Measurements from ENCODE around the gene BATF.

BATF gene

DNA sequence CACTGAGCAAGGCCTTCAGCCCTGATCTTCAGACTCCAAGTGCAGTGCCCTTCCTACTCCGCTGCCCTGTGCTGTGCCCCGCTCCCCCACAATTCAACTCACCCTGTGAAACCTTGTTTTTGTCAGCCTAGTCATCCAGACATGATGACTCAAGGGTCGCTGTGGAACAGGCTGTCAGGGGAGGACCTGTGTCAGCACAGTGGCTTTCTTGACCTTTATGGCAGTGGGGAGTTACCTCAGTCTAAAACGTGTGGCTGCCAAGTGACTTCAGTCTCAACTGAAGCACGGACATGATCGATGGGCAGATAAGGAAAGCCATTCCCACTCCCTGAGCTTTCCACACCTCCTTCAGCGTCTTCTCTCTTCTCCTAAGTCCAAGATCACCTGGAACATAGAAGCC, 39.8 kb downstream of the BATF start:
- TF ChIP-seq EZH2phosphoT487 (IDR thresholded peaks at IDR 0.05; ENCODE audit: low read length), result no peak
- TF ChIP-seq, protein P1, sequence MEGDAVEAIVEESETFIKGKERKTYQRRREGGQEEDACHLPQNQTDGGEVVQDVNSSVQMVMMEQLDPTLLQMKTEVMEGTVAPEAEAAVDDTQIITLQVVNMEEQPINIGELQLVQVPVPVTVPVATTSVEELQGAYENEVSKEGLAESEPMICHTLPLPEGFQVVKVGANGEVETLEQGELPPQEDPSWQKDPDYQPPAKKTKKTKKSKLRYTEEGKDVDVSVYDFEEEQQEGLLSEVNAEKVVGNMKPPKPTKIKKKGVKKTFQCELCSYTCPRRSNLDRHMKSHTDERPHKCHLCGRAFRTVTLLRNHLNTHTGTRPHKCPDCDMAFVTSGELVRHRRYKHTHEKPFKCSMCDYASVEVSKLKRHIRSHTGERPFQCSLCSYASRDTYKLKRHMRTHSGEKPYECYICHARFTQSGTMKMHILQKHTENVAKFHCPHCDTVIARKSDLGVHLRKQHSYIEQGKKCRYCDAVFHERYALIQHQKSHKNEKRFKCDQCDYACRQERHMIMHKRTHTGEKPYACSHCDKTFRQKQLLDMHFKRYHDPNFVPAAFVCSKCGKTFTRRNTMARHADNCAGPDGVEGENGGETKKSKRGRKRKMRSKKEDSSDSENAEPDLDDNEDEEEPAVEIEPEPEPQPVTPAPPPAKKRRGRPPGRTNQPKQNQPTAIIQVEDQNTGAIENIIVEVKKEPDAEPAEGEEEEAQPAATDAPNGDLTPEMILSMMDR (IDR thresholded peaks at IDR 0.05; ENCODE audit: low read length), result no peak
- TF ChIP-seq EZH2 (optimal IDR thresholded peaks at IDR 0.05; ENCODE audit: low read depth, low read length), result no peak
- Histone ChIP-seq H3K27me3 (replicated peaks; ENCODE audit: insufficient read depth, low read length) (no peaks in the 10 kb centered on the region), H3K4me1 (ENCODE audit: low read length) (peaks cover 7% of the 10 kb centered on the region; the same call in 1 of the 2 replicates), H3K27ac (ENCODE audit: low read length) (no peak overlapping the region), H3K4me3 (ENCODE audit: low read length) (no peak overlapping the region), H3K9me3 (replicated peaks; ENCODE audit: insufficient read depth, low read length) (no peaks in the 10 kb centered on the region), H3K79me2 (ENCODE audit: low read length) (no peaks in the 10 kb centered on the region), H3K9me2 (replicated peaks; ENCODE audit: insufficient read depth, low read length) (no peaks in the 10 kb centered on the region), H3K4me2 (ENCODE audit: low read depth, low read length) (no peak overlapping the region), H2AFZ (ENCODE audit: low read length) (no peak overlapping the region), H3K9ac (ENCODE audit: low read length) (no peak overlapping the region), H3K36me3 (replicated peaks; ENCODE audit: insufficient read depth, low read length) (no peaks in the 10 kb centered on the region), H3F3A (ENCODE audit: insufficient read depth, low read length) (no peaks in the 10 kb centered on the region), H4K20me1 (ENCODE audit: insufficient read depth, low read length) (no peaks in the 10 kb centered on the region)
- DNase-seq, result no peak

DNA sequence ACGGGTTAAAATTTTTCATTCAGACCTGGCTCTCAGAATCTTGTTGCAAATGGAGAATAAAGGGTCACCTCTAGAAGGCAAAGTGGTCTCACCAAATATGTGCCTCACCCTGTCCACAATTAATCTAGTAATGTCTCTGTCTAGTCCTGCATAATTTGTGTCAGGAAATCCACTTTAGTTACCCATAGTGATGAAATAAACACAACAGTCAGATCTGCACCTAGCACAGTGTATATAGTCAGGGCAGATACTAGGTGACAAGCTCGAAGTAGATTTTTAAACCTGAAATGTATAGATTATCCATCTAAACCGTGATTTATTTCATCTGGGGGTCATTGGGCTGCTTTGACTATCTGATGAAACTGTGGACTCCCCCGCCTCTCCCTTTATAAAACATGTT, 40.2 kb downstream of the BATF start:
- no peak for DNase-seq

DNA sequence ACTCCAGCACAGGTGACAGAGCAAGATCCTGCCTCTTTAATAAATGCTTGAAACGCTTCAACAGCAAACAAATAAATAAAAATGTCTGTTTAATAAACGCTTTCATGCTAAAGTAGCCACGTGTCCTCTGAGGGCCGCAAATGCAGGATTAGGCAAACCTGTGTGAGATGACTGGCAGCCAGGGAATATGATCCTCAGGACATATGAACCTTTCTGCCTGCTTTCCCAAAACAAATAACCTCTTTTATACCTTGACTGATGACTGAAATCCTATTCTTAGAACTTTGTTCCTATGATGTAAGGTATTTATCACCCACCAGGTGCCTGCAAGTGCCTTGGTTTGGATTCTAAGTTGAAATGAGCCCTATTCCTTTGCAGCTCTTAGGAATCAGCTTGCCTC, 41.7 kb downstream of the BATF start:
- Histone ChIP-seq H3K4me2 (ENCODE audit: low read depth, low read length) (no peak overlapping the region), H3K36me3 (replicated peaks; ENCODE audit: insufficient read depth, low read length) (no peaks in the 10 kb centered on the region), H4K20me1 (ENCODE audit: insufficient read depth, low read length) (no peaks in the 10 kb centered on the region), H2AFZ (ENCODE audit: low read length) (no peak overlapping the region), H3K79me2 (ENCODE audit: low read length) (no peaks in the 10 kb centered on the region), H3K27me3 (replicated peaks; ENCODE audit: insufficient read depth, low read length) (no peaks in the 10 kb centered on the region), H3K9me2 (replicated peaks; ENCODE audit: insufficient read depth, low read length) (no peaks in the 10 kb centered on the region), H3K27ac (ENCODE audit: low read length) (no peak overlapping the region), H3K4me3 (ENCODE audit: low read length) (no peak overlapping the region), H3K4me1 (ENCODE audit: low read length) (peaks cover 14% of the 10 kb centered on the region), H3K9ac (ENCODE audit: low read length) (no peak overlapping the region), H3K9me3 (replicated peaks; ENCODE audit: insufficient read depth, low read length) (no peaks in the 10 kb centered on the region), H3F3A (ENCODE audit: insufficient read depth, low read length) (no peaks in the 10 kb centered on the region)
- no peak for DNase-seq
- TF ChIP-seq, protein P1 (IDR thresholded peaks at IDR 0.05; ENCODE audit: low read length), result no peak
- TF ChIP-seq EZH2phosphoT487 (IDR thresholded peaks at IDR 0.05; ENCODE audit: low read length) (no peak), EZH2 (optimal IDR thresholded peaks at IDR 0.05; ENCODE audit: low read depth, low read length) (no peak)

More for the DNA sequence above, 40.2 kb downstream of the BATF start:
- Histone ChIP-seq H3K36me3 (replicated peaks; ENCODE audit: insufficient read depth, low read length) (no peaks in the 10 kb centered on the region), H4K20me1 (ENCODE audit: insufficient read depth, low read length) (no peaks in the 10 kb centered on the region), H3K9me3 (replicated peaks; ENCODE audit: insufficient read depth, low read length) (no peaks in the 10 kb centered on the region), H3K4me1 (ENCODE audit: low read length) (peaks cover 7% of the 10 kb centered on the region; the same call in 1 of the 2 replicates), H3K27ac (ENCODE audit: low read length) (no peak overlapping the region), H3K27me3 (replicated peaks; ENCODE audit: insufficient read depth, low read length) (no peaks in the 10 kb centered on the region), H3F3A (ENCODE audit: insufficient read depth, low read length) (no peaks in the 10 kb centered on the region), H3K9me2 (replicated peaks; ENCODE audit: insufficient read depth, low read length) (no peaks in the 10 kb centered on the region), H3K4me3 (ENCODE audit: low read length) (no peak overlapping the region), H3K79me2 (ENCODE audit: low read length) (no peaks in the 10 kb centered on the region), H3K9ac (ENCODE audit: low read length) (no peak overlapping the region), H3K4me2 (ENCODE audit: low read depth, low read length) (no peak overlapping the region), H2AFZ (ENCODE audit: low read length) (no peak overlapping the region)
- TF ChIP-seq EZH2phosphoT487 (IDR thresholded peaks at IDR 0.05; ENCODE audit: low read length) (no peak), EZH2 (optimal IDR thresholded peaks at IDR 0.05; ENCODE audit: low read depth, low read length) (no peak)
- TF ChIP-seq, protein P1 (IDR thresholded peaks at IDR 0.05; ENCODE audit: low read length), result no peak

Measured in MM.1S (cell line).